Left renal cortex interstitium (tissue), 4 donors: Measurements from ENCODE around the gene PYGL. TPM values are rescaled to one million over a fixed set of nuclear protein-coding genes. Genes with fewer than 3 reads are reported as not detected.
"Not testable (repeated sequence)": the region's sequence is repeated elsewhere in the genome, so short reads cannot be mapped to it uniquely, and the experiment has no call there.

Experiments used
- DNase-seq, 4 donors: peaks; one replicate each; pipeline ENCODE4 v3.0.0-alpha.2; 2013; ENCODE audit warnings: low read depth in 4 of 4, low spot score in 2 of 4, missing footprints in 1 of 4
- polyA plus RNA-seq, 4 donors: library from polyadenylated mRNA; unstranded; fragments of 120-200 nt; gene quantifications; one replicate each; pipeline ENCODE4 v1.2.1, GENCODE V29; 2013; ENCODE audit not compliant: insufficient read length in 4 of 4

Gene PYGL
- polyA plus RNA-seq, 4 donors, result 16.3 to 23.0 (median 19.3) TPM

DNA sequence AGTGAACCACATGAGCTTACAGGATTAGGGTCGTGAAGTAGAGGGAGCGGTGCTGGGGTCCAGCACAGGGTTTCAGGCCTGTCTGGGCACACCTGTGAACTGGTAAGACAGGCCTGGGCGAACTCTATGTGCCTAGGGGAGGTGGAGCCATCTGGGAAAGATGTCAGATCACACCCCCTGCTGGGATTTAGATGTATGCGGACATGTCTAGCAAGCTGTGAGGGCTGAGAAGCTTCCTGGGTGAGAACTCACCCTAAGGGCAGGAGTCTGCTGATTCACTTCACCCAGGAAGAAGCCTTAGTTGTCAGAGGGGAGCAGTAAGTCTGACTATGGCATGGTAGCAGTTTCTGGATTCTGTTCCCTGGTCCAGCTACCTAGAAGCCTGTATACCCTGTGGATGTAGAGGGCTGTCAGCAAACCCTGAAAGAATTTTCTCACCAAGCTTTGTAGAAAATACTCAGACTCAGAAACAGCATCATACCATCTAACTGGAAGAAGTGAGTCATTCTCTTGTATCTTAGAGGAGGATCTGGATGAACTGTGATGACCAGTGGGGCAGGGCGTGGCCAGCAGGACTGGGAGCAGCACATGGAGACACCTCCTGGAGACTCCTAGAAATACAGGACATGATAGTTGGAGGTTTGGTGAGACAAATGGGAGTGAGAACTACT, 11.2 kb upstream of the PYGL start:
- DNase-seq, result no peak

DNA sequence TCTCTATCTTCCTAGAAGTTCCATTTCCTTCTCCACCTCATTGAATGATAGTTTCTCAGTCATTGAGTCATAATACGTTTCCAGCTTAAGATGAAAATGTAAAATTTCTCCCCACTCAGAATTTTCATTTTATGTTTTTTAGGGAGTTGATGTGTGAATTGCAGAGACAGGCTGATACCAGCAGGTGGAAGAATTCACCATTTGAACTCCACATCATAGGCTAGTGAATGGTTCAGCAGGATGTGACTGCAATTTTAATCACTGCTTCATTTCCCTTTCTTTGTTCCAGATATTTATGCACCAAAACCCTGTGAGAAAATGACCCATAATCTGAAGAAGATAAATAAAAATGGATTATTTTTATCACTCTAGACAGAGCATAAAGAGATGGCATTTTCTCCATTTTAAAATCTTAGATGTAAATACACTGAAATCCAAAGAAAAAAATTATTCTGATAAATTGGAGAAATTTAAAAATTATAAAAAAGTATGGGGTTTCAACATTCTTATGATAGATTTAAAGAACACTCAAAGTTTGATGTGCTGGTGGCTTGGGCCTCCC, 10.6 kb upstream of the PYGL start:
- no peak for DNase-seq

DNA sequence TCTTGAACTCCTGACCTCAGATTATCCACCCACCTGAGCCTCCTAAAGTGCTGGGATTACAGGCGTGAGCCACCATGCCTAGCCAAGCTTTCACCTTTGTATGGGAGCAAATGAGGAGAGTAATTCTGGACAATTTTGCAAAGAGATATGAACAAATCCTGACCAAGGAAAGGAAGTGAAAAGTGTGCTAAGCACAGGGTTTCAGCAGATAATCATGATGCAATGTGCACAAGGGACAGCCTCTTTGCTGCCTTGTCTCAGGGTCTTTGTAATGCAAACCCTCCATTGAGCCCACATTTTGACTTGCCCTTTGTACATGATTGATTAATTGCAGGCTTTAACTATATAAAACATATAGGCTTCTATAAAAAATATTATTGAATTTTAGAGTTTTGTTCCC, 9.2 kb upstream of the PYGL start:
- DNase-seq, result no peak

DNA sequence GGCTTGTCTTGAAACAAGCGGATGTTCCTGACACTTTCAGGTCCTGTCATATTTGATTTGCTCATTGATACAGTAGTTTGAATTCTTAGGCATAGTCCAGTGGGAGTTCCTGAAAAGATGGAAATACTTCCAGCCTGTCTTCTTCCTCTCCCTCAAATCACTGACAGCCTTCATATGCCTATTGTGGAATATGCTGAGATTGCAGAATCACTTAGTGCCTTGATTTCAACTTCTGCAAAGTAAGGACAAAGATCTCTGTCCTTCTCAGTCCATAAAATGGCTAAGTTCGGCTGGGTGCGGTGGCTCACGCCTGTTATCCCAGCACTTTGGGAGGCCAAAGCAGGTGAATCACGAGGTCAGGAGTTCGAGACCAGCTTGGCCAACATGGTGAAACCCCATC, 6.7 kb upstream of the PYGL start:
- no peak for DNase-seq

DNA sequence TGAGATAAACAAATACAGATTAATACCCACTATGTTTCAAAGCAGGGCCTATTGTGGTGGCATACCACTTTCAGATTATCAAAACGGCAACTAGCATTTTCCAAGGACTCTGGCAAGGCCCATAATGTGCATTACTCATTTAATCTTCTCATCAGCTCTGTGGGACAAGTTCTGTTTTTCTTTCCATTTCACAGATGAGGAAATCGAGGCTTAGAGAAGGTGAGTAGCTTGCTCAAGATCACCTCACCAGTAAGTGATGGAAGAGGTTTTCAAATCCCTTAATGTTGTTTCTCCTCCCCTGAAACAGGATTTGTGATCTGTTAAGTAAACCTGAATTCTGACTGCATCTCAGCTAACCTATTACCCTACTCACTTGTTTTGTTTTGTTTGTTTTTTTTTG, 3.9 kb upstream of the PYGL start:
- no peak for DNase-seq

DNA sequence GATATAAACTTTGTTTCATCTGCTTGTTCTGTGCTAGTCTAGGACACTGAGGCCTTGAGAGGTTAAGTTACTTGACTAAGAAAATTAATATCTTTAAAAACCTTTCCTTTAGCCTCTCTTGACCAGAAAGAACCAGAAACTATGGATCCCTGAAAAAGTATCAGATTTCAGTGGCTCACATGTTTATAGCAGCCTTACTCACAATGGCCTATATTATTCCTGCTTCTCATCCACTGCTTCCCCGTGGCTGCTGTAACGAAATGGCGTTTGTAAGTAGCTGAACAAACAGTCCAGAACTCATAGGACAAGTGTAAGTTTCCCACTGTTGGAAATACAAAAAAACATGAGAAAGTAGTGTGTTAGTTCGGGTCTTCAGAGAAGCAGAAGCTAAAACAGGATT, 3.2 kb upstream of the PYGL start:
- DNase-seq, result peak in 1 of 4 donors; percentile 31

DNA sequence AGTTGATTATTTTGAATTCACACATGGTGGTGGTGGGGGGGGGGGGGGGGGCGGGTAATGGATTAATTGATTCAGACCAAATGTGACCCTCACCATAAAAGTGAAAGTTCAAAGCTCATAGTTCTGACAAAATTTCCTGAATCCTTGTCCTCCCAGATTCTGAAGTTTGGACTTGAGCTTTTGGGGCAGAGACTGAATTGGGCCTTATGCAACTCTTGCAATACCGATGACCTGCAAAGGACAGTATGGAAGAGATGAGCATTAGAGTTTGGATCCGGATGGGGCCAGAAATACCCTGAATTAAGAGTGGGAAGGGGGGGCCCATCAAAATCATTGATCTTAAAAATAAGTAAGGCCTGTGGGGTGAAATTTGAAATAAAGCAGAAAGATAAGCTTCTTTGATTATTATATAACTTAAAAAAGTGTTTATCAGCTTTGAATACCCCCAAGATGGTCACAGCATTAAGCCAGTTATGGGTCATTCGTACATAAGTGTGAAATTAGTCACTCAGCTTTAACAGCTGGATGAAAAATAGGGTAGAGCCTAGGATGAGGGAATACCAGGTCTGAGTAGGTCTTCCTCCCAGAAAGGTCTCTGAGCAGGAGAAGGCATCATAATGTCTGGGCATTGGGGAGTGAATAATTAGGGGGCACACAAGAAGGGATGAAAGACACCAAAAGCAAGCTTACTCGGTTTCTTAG, 2.1 kb upstream of the PYGL start:
- DNase-seq, result no peak

DNA sequence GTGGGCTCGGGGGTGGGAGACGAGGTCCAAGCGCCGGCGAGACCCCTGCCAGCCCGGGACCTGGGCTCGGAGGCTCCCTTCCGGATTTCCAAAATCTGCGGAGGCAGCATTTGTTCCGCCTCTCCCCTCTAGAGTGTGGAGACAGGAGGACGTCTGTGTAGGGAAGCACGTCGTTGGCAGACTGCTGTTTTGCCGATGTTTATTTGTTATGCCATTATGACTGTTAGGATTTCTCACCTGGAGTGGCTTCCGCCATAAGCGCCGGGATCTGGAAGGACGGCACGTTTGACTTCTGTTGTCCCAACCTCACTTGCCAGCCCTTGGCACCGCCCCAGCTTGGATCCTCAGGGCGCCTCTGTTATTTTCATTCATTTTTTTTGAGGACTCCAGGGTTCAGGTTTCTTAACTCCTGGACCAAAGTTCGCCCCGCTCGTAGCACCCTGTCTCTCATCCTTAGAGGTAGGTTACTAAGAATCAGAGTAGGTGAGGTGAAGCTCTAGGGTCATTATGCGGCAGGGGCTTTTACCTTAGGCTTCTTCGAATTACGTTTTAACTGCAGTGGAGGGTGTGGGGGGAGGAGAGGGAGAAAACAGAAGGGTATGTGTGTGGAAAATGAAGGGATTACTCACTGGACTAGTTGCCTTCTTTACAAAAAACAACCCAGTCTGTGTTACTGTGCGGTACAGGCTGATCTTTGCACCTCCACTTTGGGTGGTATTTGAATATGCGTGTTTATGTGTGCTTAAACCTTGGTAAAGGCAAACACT, 547 bp upstream of the PYGL start:
- DNase-seq, result no peak

DNA sequence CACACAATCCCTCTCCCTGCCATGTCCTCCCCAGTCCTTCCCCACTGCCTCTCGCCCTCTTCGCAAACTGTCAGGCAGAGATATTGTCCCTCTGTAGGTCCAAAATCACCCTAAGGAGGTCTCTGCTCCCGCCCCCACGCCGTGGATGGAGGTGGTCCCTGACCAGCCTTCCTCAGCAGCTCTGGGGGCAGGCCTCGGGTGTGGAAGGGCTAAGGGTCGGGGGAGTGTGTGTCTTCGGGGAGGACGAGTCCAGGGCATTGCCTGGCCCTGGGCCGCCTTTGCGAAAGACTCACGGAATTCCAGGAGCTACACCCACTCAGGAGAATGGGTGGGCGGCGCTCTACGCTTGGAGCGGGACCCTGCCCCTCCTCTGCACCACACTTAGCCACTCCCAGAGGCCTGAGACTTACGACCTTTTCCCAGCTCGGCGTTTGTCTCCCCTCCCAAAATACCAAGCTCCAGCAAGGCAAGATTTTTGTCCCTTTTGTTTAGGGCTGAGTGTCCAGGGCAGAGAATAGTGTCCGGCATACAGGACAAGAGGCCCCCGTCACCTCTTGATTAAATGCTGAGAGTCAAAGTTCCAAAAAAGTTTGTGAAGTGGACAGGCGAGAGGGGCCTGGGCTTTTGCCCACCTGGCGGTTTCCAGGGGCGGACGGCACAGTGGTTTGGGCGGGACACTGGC, 881 bp downstream of the PYGL start:
- no peak for DNase-seq

DNA sequence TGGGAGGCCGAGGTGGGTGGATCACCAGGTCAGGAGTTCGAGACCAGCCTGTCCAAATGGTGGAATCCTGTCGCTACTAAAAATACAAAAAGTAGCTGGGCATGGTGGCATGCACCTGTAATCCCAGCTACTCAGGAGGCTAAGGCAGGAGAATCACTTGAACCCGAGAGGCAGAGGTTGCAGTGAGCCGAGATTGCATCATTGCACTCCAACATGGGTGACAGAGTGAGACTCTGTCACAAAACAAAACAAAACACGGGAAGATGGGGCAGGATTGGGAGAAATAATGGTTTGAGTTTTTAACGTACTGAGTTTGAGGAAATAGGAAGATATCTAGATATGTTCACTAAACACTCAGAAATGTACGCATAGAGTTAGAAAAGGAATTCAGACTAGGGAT, 2.6 kb downstream of the PYGL start:
- not testable (repeated sequence) for DNase-seq

DNA sequence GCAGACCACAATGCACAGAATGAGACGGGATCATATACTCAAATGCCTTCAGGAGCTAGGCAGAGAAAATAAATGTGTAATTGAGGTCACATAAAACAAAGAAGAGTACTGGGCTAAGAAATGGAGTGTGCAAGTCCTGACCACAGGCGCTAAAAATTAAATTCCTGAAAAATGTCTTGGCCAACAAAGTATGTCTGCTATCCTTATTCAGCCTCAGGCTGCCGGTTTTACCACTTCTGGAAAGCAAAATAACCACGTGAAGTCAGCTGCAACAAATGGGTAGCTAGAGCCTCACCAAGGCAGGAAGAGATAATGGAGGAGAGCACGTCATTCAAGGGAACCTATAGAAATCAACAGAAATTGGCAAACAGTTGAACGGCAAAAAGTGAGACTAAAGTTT, 3.1 kb downstream of the PYGL start:
- no peak for DNase-seq

DNA sequence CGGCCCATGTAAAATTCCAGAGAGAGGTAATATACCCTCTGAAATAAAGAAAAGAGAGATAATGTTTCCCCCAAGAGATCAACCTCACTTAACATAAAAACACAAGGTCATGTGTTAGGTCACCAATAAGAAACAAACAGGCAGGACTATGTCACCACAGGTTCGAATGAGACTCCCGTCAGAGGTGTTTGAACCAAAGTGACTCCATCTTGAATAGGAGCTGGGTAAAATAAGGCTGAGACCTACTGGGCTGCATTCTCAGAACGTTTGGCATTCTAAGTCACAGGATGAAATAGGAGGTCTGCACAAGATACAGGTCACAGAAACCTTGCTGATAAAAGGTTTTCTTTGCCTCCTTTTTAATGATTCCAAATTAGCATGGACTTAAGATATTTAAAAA, 6.5 kb downstream of the PYGL start:
- no peak for DNase-seq

DNA sequence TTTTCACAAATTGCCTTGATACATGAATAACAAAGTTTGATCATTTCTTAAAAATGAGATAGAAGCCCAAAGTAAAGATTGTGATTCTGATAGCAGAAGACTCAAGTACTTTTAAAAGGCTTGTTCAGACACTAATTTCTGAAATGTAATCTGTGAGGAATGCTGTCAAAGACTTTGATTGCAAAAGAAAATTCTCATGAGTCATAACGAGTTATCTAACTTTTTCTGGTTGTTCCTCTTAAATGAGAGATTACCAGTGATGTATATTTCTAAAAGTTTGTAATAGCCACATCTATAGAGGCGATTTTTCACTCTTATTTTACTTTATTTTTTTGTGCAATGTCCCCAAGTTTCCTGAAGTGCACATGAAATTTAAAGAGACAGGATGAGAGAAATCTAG, 7.0 kb downstream of the PYGL start:
- no peak for DNase-seq

DNA sequence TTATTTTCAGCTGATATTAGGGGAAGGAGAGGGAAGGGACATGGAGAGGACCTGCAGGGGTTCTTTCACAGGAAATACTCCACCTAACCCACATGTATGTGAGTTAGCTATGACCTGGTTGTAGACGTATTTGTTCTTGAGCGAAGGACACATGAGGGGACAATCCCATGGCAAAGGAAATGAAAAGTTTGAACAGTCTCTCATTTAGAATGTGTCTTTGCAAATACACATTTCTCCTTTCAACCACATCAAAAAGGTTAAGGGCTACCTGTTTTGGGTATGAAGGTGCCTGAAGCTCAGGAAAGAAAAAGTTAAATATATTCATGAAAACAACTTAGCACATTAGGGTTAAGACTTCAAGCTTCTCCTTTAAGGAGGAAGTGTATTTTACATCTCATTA, 7.4 kb downstream of the PYGL start:
- DNase-seq, result no peak

DNA sequence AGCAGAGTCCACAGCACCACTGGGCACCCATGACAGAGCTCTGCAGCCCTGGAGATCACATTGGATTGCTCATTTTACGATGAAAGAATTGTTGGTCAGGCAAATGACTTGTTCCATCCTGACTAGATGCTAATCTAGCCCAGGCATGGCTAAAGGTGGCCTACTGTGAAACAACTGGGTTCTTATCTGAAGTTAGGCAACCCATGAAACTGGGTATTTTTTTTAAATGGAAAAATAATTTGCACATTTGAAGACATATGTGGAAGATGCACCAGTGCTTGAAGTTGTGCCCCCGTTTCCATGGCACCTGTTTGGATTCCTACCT, 8.3 kb downstream of the PYGL start:
- no peak for DNase-seq

DNA sequence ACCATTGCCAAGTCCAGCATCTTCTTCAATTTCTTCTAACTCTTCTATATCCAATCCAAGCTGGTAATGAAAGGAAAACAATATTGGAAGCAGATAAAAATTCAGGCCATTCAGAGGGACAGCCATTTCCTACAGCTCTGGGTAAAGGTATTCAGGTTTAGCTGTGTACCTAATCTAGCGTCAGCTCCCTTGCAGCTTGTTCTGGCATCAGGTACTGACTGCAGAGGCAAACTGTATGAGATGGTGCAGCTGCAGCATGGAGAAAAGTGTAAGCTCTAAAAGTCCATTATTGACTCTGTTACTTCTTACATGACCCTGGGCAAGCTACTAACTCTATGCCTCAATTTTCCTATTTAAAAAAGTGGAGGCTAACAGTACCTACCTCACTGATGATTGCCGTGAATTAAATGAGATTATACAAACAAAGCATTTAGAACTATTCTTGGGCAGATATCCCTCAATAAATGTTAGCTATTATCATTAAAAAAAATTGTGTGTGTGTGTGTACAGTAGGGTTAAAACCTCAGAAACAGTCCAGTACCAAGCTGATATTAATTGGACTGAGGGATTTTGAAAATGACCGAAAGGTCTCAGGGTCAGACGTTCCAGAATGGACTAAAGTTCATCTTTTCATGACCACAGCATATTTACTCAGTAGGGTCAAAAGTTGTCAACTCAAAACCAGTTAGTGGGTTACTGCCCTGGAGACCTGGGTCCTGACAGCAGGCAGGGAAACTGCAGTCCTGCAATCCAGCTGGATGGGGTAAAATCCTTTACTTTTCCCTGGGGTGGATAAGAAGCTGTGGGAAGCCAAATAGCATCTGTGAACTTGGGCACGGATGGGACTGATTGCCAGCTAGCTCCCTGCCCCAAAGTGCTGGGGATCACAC, 8.9 kb downstream of the PYGL start:
- no peak for DNase-seq

DNA sequence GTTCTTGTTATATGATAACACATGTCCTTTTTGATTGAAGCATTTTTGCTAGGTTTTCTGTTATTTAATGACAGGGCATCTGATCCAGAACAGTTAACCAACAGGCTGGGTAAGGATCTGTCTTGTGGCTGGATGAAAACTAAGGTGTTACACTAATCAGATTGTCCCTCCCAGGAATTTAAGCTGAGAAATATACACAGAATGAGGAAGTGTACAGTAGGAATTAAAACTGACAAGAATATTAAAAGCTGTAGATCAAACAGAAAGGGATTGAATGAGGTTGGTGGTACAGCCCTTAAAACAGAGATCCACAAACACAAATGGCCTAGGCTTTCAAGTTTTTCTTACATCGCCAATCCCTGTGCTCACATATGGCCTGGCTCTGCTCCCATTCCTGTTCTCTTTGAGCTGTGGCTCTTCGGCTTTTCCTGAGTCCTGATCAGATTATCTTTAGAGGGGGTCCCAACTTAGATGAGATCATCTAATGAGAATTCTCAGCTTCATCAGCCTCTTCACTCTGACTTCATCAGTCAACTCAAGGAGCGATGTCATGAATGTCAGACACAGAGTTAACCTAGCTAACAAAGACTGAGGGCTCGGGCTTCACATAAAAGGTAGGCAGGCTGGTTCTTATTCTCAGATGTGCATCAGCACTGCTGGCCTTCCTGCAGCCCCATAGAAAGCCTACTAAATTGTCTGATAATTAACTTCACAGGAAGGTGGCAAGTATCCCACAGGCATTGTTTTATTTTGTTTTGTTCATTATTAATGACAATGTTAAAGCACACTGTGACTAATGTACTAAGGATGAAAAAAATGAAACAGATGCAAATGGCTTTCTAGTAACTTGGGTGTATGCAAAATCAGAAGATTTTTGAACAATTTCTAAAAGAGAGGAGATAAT, 11.4 kb downstream of the PYGL start:
- no peak for DNase-seq

DNA sequence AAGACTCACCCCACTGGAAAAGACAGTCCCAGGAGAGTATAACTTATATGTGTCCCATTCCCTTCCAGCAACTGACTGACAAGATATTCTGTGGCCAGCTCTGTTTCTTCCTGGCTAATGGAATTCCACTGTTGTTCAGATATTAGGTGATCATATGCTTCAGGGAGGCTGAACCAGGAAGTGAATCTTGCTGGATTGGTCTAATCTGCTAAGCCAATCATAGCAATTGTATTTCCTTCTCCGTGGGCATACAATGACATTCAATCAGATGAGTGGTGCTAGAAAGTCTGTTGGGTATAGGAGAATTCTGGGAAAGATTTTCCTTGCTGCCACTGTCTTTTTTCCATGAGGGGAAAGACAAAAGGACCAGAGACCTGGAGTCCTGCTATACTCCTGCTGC, 12.1 kb downstream of the PYGL start:
- DNase-seq, result no peak

DNA sequence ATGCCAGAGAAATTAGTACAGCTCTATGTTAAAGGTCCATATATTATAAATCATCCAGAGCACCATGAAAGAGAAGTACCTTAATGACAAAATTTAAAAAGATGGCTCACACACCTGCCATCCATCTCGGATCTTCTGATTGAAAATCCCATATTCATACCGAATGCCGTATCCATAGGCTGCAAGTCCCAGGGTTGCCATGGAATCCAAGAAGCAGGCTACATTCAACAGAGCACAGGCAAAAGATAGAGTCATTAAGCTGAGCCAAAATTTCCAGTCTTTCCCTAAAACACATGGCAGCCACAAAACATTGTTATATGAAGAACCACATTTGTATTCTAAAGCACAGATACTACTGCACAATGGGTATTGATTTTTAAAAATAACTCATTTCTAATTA, 12.7 kb downstream of the PYGL start:
- no peak for DNase-seq
